SK-N-SH (cell line): Measurements from ENCODE around the gene GRB10. TPM values are rescaled to one million over a fixed set of nuclear protein-coding genes. Genes with fewer than 3 reads are reported as not detected.

Experiments
- CTCF ChIA-PET: fragments of 300-600, 350-600 bp; formaldehyde crosslinking; extraction: SDS; loops from one replicate; lab custom pipeline; 2021; lab: Yijun Ruan, JAX
- POLR2A ChIA-PET: fragments of 350-600 bp; sonication (Branson Sonifier 250); formaldehyde crosslinking; extraction: SDS; loops from one replicate; lab custom pipeline; 2020; ENCODE audit warnings: antibody characterized with exemption, inconsistent platforms; lab: Yijun Ruan, JAX
- DNase-seq: peaks from one replicate; pipeline ENCODE4 v3.0.0; 2012
- H2AFZ ChIP-seq: fragments of 200-600 bp; sonication (generic); 2 replicates; pipeline ENCODE4 v1.8.1; 2016; ENCODE audit warnings: antibody characterized with exemption, mild to moderate bottlenecking, low read depth
- H3F3A ChIP-seq: fragments of 200-600 bp; sonication (generic); replicated peaks from 2 replicates; pipeline ENCODE3; 2016; ENCODE audit warnings: antibody characterized with exemption, mild to moderate bottlenecking; ENCODE audit not compliant: insufficient read depth
- H3K27ac ChIP-seq, 2 experiments: fragments of 200-500 bp in 1 of 2; fragments of 200-600 bp in 1 of 2; sonication (Bioruptor generic) in 1 of 2; sonication (generic), shearing (Covaris generic) in 1 of 2; 2 replicates each; pipeline versions ENCODE4 v1.5.1 to v1.6.1; 2014 to 2016; ENCODE audit warnings: low read depth in 2 of 2, inconsistent platforms in 1 of 2, low read length in 1 of 2, mild to moderate bottlenecking in 1 of 2, mixed read lengths in 1 of 2
- H3K27me3 ChIP-seq: fragments of 200-600 bp; sonication (generic), shearing (Covaris generic); 2 replicates; pipeline ENCODE4 v1.6.1; 2016; ENCODE audit warnings: mixed run types; ENCODE audit not compliant: insufficient read depth
- H3K36me3 ChIP-seq, 2 experiments: fragments of 200-500 bp in 1 of 2; fragments of 200-600 bp in 1 of 2; sonication (Bioruptor generic) in 1 of 2; sonication (generic) in 1 of 2; replicated peaks in 1 of 2; 2 replicates each; pipeline versions ENCODE3 to v1.5.1; 2014 to 2016; ENCODE audit warnings: low read length in 1 of 2, mild to moderate bottlenecking in 1 of 2; ENCODE audit not compliant: insufficient read depth in 2 of 2, control insufficient read depth in 1 of 2
- H3K4me1 ChIP-seq, 2 experiments: fragments of 200-500 bp in 1 of 2; fragments of 200-600 bp in 1 of 2; sonication (Bioruptor generic) in 1 of 2; sonication (generic), shearing (Covaris generic) in 1 of 2; 2 replicates each; pipeline versions ENCODE4 v1.5.1 to v1.6.1; 2014 to 2016; ENCODE audit warnings: low read depth in 1 of 2, low read length in 1 of 2, mixed run types in 1 of 2; ENCODE audit not compliant: insufficient read depth in 2 of 2, control insufficient read depth in 1 of 2
- H3K4me2 ChIP-seq: fragments of 200-600 bp; sonication (generic), shearing (Covaris generic); 2 replicates; pipeline ENCODE4 v1.6.1; 2017; ENCODE audit warnings: mixed run types
- H3K4me3 ChIP-seq, 2 experiments: fragments of 200-500 bp in 1 of 2; fragments of 200-600 bp in 1 of 2; sonication (Bioruptor generic) in 1 of 2; sonication (generic), shearing (Covaris generic) in 1 of 2; 2 replicates each; pipeline versions ENCODE4 v1.5.1 to v1.8.1; 2014 to 2016; ENCODE audit warnings: low read depth in 2 of 2, inconsistent platforms in 1 of 2, low read length in 1 of 2, mild to moderate bottlenecking in 1 of 2, mixed read lengths in 1 of 2, moderate library complexity in 1 of 2
- H3K79me2 ChIP-seq: fragments of 200-600 bp; sonication (generic); 2 replicates; pipeline ENCODE4 v1.8.1; 2017; ENCODE audit warnings: mild to moderate bottlenecking; ENCODE audit not compliant: insufficient read depth
- H3K9ac ChIP-seq: fragments of 200-600 bp; sonication (generic); 2 replicates; pipeline ENCODE4 v1.6.1; 2017; ENCODE audit warnings: mixed run types
- H3K9me2 ChIP-seq: fragments of 200-600 bp; sonication (generic); 2 replicates; pipeline ENCODE4 v1.6.1; 2017; ENCODE audit warnings: mixed run types
- H3K9me3 ChIP-seq: fragments of 200-600 bp; sonication (generic); 2 replicates; pipeline ENCODE4 v1.6.1; 2017; ENCODE audit warnings: mixed run types, mild to moderate bottlenecking, moderate library complexity
- H4K20me1 ChIP-seq: fragments of 200-600 bp; sonication (generic); 2 replicates; pipeline ENCODE4 v1.6.1; 2017; ENCODE audit warnings: mild to moderate bottlenecking, mixed run types; ENCODE audit not compliant: insufficient read depth
- CHD2 ChIP-seq: fragments of 150-350 bp; IDR thresholded peaks from 2 replicates; pipeline ENCODE4 v1.6.1; 2018; ENCODE audit warnings: low read length; ENCODE audit not compliant: partially characterized antibody
- CTCF ChIP-seq: fragments of 200-600 bp; sonication (generic); IDR thresholded peaks from 2 replicates; pipeline ENCODE4 v1.6.1; 2017; ENCODE audit warnings: antibody characterized with exemption, mild to moderate bottlenecking, moderate library complexity
- IRF3 ChIP-seq: fragments of 150-350 bp; IDR thresholded peaks from 2 replicates; pipeline ENCODE4 v1.6.1; 2016; ENCODE audit warnings: mild to moderate bottlenecking, low read depth, low read length
- MAX ChIP-seq: IDR thresholded peaks from 2 replicates; pipeline ENCODE4 v1.4.0; 2012; ENCODE audit warnings: low read depth
- MXI1 ChIP-seq: IDR thresholded peaks from 2 replicates; pipeline ENCODE4 v1.6.1; 2012; ENCODE audit warnings: mild to moderate bottlenecking, low read depth, low read length, improper control_type of control experiment
- NRF1 ChIP-seq: IDR thresholded peaks from 2 replicates; pipeline ENCODE4 v1.6.1; 2012; ENCODE audit warnings: low read depth, mild to moderate bottlenecking, low read length
- PBX3 ChIP-seq: IDR thresholded peaks from 2 replicates; pipeline ENCODE4; 2012
- REST ChIP-seq: IDR thresholded peaks from 2 replicates; pipeline ENCODE4 v1.6.1; 2012; ENCODE audit warnings: mild to moderate bottlenecking, low read depth, low read length, moderate library complexity
- RFX5 ChIP-seq: IDR thresholded peaks from 2 replicates; pipeline ENCODE4 v1.6.1; 2012; ENCODE audit warnings: mild to moderate bottlenecking, improper control_type of control experiment, low read length
- SMC3 ChIP-seq: IDR thresholded peaks from 2 replicates; pipeline ENCODE4 v1.6.1; 2012; ENCODE audit warnings: low read depth, low read length, improper control_type of control experiment
- TCF12 ChIP-seq: IDR thresholded peaks from 2 replicates; pipeline ENCODE4 v1.4.0; 2012
- TEAD4 ChIP-seq: IDR thresholded peaks from 2 replicates; pipeline ENCODE4 v1.4.0; 2012; ENCODE audit warnings: mild to moderate bottlenecking, borderline replicate concordance; ENCODE audit not compliant: insufficient read depth
- USF1 ChIP-seq: IDR thresholded peaks from 2 replicates; pipeline ENCODE4 v1.4.0; 2012; ENCODE audit warnings: low read depth, borderline replicate concordance
- USF2 ChIP-seq: fragments of 150-350 bp; IDR thresholded peaks from 2 replicates; pipeline ENCODE4 v1.6.1; 2017; ENCODE audit warnings: antibody characterized with exemption, low read length, low read depth, borderline replicate concordance
- WGBS: methylation state at CpG from one replicate; pipeline ENCODE4 v1.1.6; 2017; ENCODE audit warnings: low lambda C conversion rate; 5-methylcytosine and 5-hydroxymethylcytosine counted together
- polyA plus RNA-seq, 3 experiments: library from polyadenylated mRNA; depleted of rRNA; stranded (reverse); fragments of >200 nt; gene quantifications; 2 replicates each; pipeline ENCODE4 v1.2.3, GENCODE V29; 2012

The GRB10 gene
- polyA plus RNA-seq, 1 of the 3 experiments (the other 2 are of a cell fraction) = 5.1 TPM

- H3F3A ChIP-seq = no peaks in the 10 kb centered on the region
- DNase-seq = no peak
- no peaks in the 10 kb centered on the region for H3K9me2 ChIP-seq
- no peak overlapping the region for H3K4me3 ChIP-seq
- ChIA-PET POLR2A (interaction anchor here (3.0 kb wide), 1 partner anchor 39 kb away, joined by 11 read pairs; no protein-coding TSS in a partner anchor), CTCF (interaction anchor here (0.7 to 7.5 kb wide), 9 partner anchors 9 to 131 kb away, joined by 3 to 64 read pairs (median 4); no protein-coding TSS in a partner anchor)
- 86% methylated on average over 12 of the region's 12 CpGs for WGBS
- H4K20me1 ChIP-seq = no peaks in the 10 kb centered on the region
- no peaks in the 10 kb centered on the region for H3K27me3 ChIP-seq
- H3K9ac ChIP-seq = no peak overlapping the region
- H3K9me3 ChIP-seq = no peaks in the 10 kb centered on the region
- H3K36me3 ChIP-seq = peaks cover 5 to 44% of the 10 kb centered on the region in 2 experiments
- no peak overlapping the region for H2AFZ ChIP-seq
- H3K27ac ChIP-seq = no peak overlapping the region
- TF ChIP-seq PBX3 (no peak), SMC3 (no peak), REST (no peak), IRF3 (no peak), TCF12 (no peak), MAX (no peak), TEAD4 (no peak), RFX5 (no peak), USF1 (no peak), CHD2 (no peak), USF2 (no peak), MXI1 (no peak), NRF1 (no peak), CTCF (no peak)
- H3K4me2 ChIP-seq = no peak overlapping the region
- H3K79me2 ChIP-seq = no peaks in the 10 kb centered on the region
- peaks cover 0 to 23% of the 10 kb centered on the region in 2 experiments; a peak in 1 of 4 replicates for H3K4me1 ChIP-seq
Observed at GRCh38 chr7:50599385-50599784, 183.3 kb downstream of the GRB10 start.
